HG03139 (cell line): ENCODE measurements around the gene DAZAP1.

Experiments used
- ATAC-seq: cut with Tn5 transposase; IDR thresholded peaks from one replicate; pipeline ENCODE4 v1.9.1; 2021; ENCODE audit not compliant: unreplicated experiment

Gene DAZAP1

GRCh38 chr19:1455336-1456120 lies 48.1 kb downstream of the DAZAP1 start:
- ATAC-seq = no peak

- ATAC-seq = no peak
Measured at GRCh38 chr19:1456121-1456900, 48.9 kb downstream of the DAZAP1 start.

- ATAC-seq = no peak
Measured at GRCh38 chr19:1457031-1457739, 49.8 kb downstream of the DAZAP1 start.

- ATAC-seq = no peak
Measured at GRCh38 chr19:1457892-1458291, 50.5 kb downstream of the DAZAP1 start.

GRCh38 chr19:1459479-1459878 lies 52.1 kb downstream of the DAZAP1 start:
- no peak for ATAC-seq

- no peak for ATAC-seq
Measured at GRCh38 chr19:1460033-1460995, 52.9 kb downstream of the DAZAP1 start.

GRCh38 chr19:1461862-1462261 lies 54.5 kb downstream of the DAZAP1 start:
- ATAC-seq = no peak

GRCh38 chr19:1465191-1466016 lies 58.0 kb downstream of the DAZAP1 start:
- ATAC-seq = no peak

GRCh38 chr19:1466018-1466460 lies 58.7 kb downstream of the DAZAP1 start:
- no peak for ATAC-seq

GRCh38 chr19:1466461-1467214 lies 59.3 kb downstream of the DAZAP1 start:
- no peak for ATAC-seq

- no peak for ATAC-seq
Measured at GRCh38 chr19:1467215-1467489, 59.8 kb downstream of the DAZAP1 start.

GRCh38 chr19:1467490-1468273 lies 60.3 kb downstream of the DAZAP1 start:
- ATAC-seq = no peak

- ATAC-seq = no peak
Measured at GRCh38 chr19:1468274-1468820, 61.0 kb downstream of the DAZAP1 start.

GRCh38 chr19:1468821-1469254 lies 61.5 kb downstream of the DAZAP1 start:
- ATAC-seq = no peak

- ATAC-seq = no peak
Measured at GRCh38 chr19:1469255-1470054, 62.1 kb downstream of the DAZAP1 start.

GRCh38 chr19:1470055-1470304 lies 62.6 kb downstream of the DAZAP1 start:
- no peak for ATAC-seq

- ATAC-seq = no peak
Measured at GRCh38 chr19:1470305-1471009, 63.1 kb downstream of the DAZAP1 start.
